ENCODE measurements around the gene PLCG2. TPM values are rescaled to one million over a fixed set of nuclear protein-coding genes. Genes with fewer than 3 reads are reported as not detected.

Gene PLCG2
- total RNA-seq, 1 experiment from 2014 or later, result 14.4 TPM

- Histone ChIP-seq H3K4me3 (ENCODE audit: low read depth, low read length) (no peak overlapping the region), H3K27me3 (replicated peaks; ENCODE audit: control insufficient read depth, insufficient read depth, low read length) (no peaks in the 10 kb centered on the region), H3K9me3 (no peaks in the 10 kb centered on the region), H3K36me3 (ENCODE audit: control insufficient read depth, insufficient read depth, low read length) (no peaks in the 10 kb centered on the region), H3K4me1 (no peaks in the 10 kb centered on the region)
- H3K4me1 Mint-ChIP-seq (ENCODE audit: low read depth, unreplicated experiment), result peaks cover 2% of the 10 kb centered on the region
- TF ChIP-seq CTCF (IDR thresholded peaks at IDR 0.05; ENCODE audit: insufficient read depth in 1 of 2, low read depth in 1 of 2, low read length in 1 of 2, severe bottlenecking in 1 of 2, unreplicated experiment in 1 of 2), result no peak
- POLR2A ChIA-PET, result no interaction called here
- intact Hi-C loops (cut with micrococcal nuclease; ENCODE audit: unreplicated experiment), result no loop called here
- no TSS peak for BruUV-seq (replicated peaks)
- DNase-seq, result no peak
- H3K36me3 Mint-ChIP-seq (ENCODE audit: insufficient read depth, unreplicated experiment), result peaks cover 1% of the 10 kb centered on the region
- H3K27ac Mint-ChIP-seq (ENCODE audit: unreplicated experiment), result no peak overlapping the region
- no peaks in the 10 kb centered on the region for H3K27me3 Mint-ChIP-seq (ENCODE audit: insufficient read depth, unreplicated experiment)
- CTCF ChIA-PET, result no interaction called here
- H3K9me3 Mint-ChIP-seq (ENCODE audit: unreplicated experiment), result no peaks in the 10 kb centered on the region
- no peak overlapping the region for H3K4me3 Mint-ChIP-seq (ENCODE audit: unreplicated experiment)
These were observed 58.2 kb downstream of the PLCG2 start for GRCh38 chr16:81837312-81837751.

- Histone ChIP-seq H3K4me3 (ENCODE audit: low read depth, low read length) (no peak overlapping the region), H3K9me3 (no peaks in the 10 kb centered on the region), H3K4me1 (no peaks in the 10 kb centered on the region), H3K27me3 (replicated peaks; ENCODE audit: control insufficient read depth, insufficient read depth, low read length) (no peaks in the 10 kb centered on the region), H3K36me3 (ENCODE audit: control insufficient read depth, insufficient read depth, low read length) (no peaks in the 10 kb centered on the region)
- TF ChIP-seq CTCF (IDR thresholded peaks at IDR 0.05; ENCODE audit: insufficient read depth in 1 of 2, low read depth in 1 of 2, low read length in 1 of 2, severe bottlenecking in 1 of 2, unreplicated experiment in 1 of 2), result no peak
- ChIA-PET CTCF (no interaction called here), POLR2A (no interaction called here)
- Mint-ChIP-seq H3K36me3 (ENCODE audit: insufficient read depth, unreplicated experiment) (peaks cover 6% of the 10 kb centered on the region), H3K27me3 (ENCODE audit: insufficient read depth, unreplicated experiment) (no peaks in the 10 kb centered on the region), H3K4me3 (ENCODE audit: unreplicated experiment) (no peak overlapping the region), H3K4me1 (ENCODE audit: low read depth, unreplicated experiment) (peaks cover 7% of the 10 kb centered on the region), H3K9me3 (ENCODE audit: unreplicated experiment) (no peaks in the 10 kb centered on the region), H3K27ac (ENCODE audit: unreplicated experiment) (no peak overlapping the region)
- intact Hi-C loops (cut with micrococcal nuclease; ENCODE audit: unreplicated experiment), result no loop called here
- DNase-seq, result no peak
- no TSS peak for BruUV-seq (replicated peaks)
These were observed 59.7 kb downstream of the PLCG2 start for GRCh38 chr16:81838794-81839193.

GRCh38 chr16:81841722-81842121, 62.6 kb downstream of the PLCG2 start:
- CTCF ChIA-PET, result interaction anchor here (0.8 kb wide), 1 partner anchor 93 kb away, joined by 3 read pairs; no protein-coding TSS in a partner anchor
- POLR2A ChIA-PET, result no interaction called here
- Mint-ChIP-seq H3K36me3 (ENCODE audit: insufficient read depth, unreplicated experiment) (peaks cover 6% of the 10 kb centered on the region), H3K9me3 (ENCODE audit: unreplicated experiment) (peaks cover 5% of the 10 kb centered on the region), H3K27ac (ENCODE audit: unreplicated experiment) (no peak overlapping the region), H3K4me1 (ENCODE audit: low read depth, unreplicated experiment) (peaks cover 7% of the 10 kb centered on the region), H3K4me3 (ENCODE audit: unreplicated experiment) (no peak overlapping the region), H3K27me3 (ENCODE audit: insufficient read depth, unreplicated experiment) (no peaks in the 10 kb centered on the region)
- DNase-seq, result no peak
- TF ChIP-seq CTCF (IDR thresholded peaks at IDR 0.05; ENCODE audit: insufficient read depth in 1 of 2, low read depth in 1 of 2, low read length in 1 of 2, severe bottlenecking in 1 of 2, unreplicated experiment in 1 of 2), result no peak
- no peaks in the 10 kb centered on the region for H3K9me3 ChIP-seq
- H3K27me3 ChIP-seq (replicated peaks; ENCODE audit: control insufficient read depth, insufficient read depth, low read length), result no peaks in the 10 kb centered on the region
- intact Hi-C loops (cut with micrococcal nuclease; ENCODE audit: unreplicated experiment), result no loop called here
- no TSS peak for BruUV-seq (replicated peaks)
- H3K4me3 ChIP-seq (ENCODE audit: low read depth, low read length), result no peak overlapping the region
- H3K36me3 ChIP-seq (ENCODE audit: control insufficient read depth, insufficient read depth, low read length), result no peaks in the 10 kb centered on the region
- H3K4me1 ChIP-seq, result no peaks in the 10 kb centered on the region

Measured in Caco-2 (cell line).